Stimulated activated CD8-positive, alpha-beta memory T cell treated with anti-CD3 and anti-CD28 coated beads, Interleukin-2, amount 100 ng/mL, for 48 hours (primary cell): ENCODE results near the gene MKKS.
"Not testable (repeated sequence)": the region's sequence is repeated elsewhere in the genome, so short reads cannot be mapped to it uniquely, and the experiment has no call there.

Source experiments
- DNase-seq, 2 donors: peaks; one replicate each; pipeline ENCODE4 v3.0.0-alpha.2; 2020; ENCODE audit warnings: low read depth in 2 of 2

Gene MKKS

GRCh38 chr20:10412591-10413408, 21.2 kb downstream of the MKKS start:
- DNase-seq = no peak

DNA sequence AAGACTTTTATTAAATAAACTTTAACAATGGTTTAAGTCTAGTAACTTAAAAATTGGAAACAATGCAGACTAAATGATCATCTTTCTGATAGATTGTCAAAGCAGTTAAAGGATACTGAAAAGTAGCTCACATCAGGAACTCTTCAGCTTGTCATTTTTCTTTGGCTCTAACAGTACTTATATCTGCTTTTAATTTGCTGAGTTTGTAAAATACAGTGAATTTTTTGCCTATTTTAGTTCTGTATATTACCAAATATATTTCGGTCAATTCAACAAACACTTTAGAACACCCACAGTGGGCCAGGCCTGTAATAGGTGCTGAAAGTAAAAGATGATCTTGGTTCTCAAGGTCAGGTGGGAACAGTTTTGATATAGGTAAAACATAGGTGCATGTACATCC, 22.3 kb downstream of the MKKS start:
- no peak for DNase-seq

DNA sequence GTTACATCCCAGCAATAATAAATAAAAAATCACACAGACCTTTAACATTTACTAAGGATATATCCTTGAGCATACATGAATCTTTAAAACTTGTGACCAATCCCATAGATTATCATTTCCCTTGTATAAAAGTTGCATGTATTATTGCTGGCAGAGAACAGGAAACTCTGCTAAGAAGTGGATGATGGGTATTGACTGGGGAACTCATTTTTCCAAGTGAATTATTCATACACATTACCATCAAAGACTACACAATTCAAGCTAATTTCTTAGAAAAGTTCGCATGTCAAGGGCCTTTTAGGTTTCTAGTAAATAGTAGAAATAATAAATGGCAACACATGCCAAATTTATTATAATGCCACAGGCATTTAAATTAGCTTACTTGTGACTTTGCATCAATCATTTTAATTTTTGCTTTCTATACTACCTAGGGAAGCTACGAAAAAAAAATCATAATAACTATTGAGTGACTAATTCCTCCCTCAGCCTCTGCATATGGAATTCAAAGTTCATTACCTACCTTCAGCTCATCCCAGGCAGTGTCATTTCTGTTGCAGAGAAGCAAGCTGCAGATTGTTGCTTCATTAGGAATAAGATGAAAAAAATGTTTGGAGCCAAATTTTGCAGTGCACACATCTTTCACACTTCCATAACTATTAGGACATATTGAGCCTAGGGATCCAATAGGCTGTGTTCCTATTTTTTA, 25.8 kb downstream of the MKKS start:
- DNase-seq = no peak

- no peak for DNase-seq
Observed at GRCh38 chr20:10404959-10405530, 29.0 kb downstream of the MKKS start.

- no peak for DNase-seq
Observed at GRCh38 chr20:10404023-10404628, 29.9 kb downstream of the MKKS start.

GRCh38 chr20:10402938-10403608, 30.9 kb downstream of the MKKS start:
- no peak for DNase-seq

DNA sequence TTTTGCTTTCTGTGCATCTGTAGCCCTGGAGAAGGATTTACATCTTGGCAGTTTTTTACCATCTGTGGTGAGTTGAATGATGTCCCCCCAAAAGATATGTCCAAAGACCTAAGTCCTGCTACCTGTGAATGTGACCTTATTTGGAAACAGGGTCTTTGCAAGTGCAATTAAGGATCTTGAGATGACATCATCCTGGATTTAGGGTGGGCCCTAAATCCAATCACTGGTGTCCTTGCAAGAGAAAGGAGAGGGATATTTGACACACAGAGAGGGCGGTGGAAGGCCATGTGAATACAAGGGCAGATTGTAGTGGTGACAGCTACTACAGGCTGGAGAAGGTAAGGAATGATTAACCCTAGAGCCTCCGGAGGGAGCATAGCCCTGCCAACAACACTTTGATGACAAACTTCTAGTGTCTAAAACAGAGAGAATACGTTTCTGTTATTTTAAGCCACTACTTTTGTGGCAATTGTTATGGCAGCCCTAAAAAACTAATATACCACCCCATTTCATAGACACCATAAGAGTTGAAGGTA, 35.1 kb downstream of the MKKS start:
- DNase-seq = no peak

- not testable (repeated sequence) for DNase-seq
Observed at GRCh38 chr20:10394752-10395151, 39.3 kb downstream of the MKKS start.

GRCh38 chr20:10390709-10391108, 43.3 kb downstream of the MKKS start:
- no peak for DNase-seq

GRCh38 chr20:10388597-10388996, 45.4 kb downstream of the MKKS start:
- DNase-seq = no peak

GRCh38 chr20:10387686-10388085, 46.3 kb downstream of the MKKS start:
- DNase-seq = no peak

GRCh38 chr20:10385850-10386544, 48.0 kb downstream of the MKKS start:
- DNase-seq = no peak

- no peak for DNase-seq
Observed at GRCh38 chr20:10381477-10381876, 52.5 kb downstream of the MKKS start.

- no peak for DNase-seq
Observed at GRCh38 chr20:10379761-10380160, 54.3 kb downstream of the MKKS start.

GRCh38 chr20:10376270-10377075, 57.5 kb downstream of the MKKS start:
- DNase-seq = no peak

DNA sequence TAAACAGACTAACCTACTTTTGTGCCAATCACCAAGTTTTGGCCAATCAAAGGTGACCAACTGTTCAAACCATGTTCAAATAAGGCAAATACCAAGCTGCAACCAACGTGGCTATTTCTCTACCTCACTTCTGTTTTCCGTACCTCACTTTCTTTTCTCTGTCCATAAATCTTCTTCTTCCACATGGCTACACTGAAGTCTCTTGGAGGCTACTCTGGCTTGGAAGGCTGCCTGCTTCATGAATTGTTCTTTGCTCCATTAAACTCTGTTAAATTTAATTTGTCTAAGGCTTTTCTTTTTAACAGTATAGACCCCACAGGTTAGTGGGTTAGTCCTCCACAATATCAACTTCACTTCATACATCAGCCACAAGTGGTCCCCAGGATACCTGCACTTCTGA, 58.8 kb downstream of the MKKS start:
- no peak for DNase-seq

- no peak for DNase-seq
Observed at GRCh38 chr20:10374036-10374435, 60.0 kb downstream of the MKKS start.

- no peak for DNase-seq
Observed at GRCh38 chr20:10371467-10371866, 62.6 kb downstream of the MKKS start.

GRCh38 chr20:10370091-10370887, 63.7 kb downstream of the MKKS start:
- no peak for DNase-seq
